ENCODE results near the gene RASSF7.

Gene RASSF7

DNA sequence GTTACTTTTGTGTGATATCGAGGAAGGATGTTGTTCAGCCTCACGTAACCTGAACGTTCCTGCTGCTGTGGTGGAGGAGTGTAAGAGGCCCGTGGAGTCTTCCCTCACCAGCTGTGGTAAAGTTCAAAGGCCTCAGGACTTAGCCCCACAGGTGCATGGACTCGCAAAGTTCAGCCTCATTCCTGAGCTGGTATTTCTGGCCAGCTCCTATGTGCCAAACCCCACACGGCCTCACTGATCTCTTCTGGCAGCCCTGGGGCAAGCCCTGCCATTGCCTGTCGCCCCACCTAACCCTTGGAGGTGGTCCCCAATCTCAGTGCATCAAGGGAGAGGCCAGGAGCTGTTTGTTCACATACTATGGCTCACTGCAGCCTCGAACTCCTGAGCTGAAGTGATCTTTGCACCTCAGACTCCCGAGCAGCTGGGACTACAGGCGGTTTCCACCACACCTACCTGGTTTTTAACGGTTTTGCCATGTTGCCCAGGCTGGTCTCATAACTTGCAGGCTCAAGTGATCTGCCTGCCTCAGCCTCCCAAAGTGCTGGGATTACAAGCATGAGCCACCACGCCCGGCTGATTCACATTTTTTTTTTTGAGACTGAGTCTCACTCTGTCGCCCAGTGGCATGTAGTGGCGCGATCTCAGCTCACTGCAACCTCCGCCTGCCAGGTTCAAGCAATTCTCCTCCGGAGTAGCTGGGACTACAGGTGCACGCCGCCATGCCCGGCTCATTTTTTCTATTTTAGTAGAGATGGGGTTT, 17.7 kb downstream of the RASSF7 start:
- peak overlapping the region; percentile 72 for H3K4me3 ChIP-seq (ENCODE audit: low read depth, low read length)

DNA sequence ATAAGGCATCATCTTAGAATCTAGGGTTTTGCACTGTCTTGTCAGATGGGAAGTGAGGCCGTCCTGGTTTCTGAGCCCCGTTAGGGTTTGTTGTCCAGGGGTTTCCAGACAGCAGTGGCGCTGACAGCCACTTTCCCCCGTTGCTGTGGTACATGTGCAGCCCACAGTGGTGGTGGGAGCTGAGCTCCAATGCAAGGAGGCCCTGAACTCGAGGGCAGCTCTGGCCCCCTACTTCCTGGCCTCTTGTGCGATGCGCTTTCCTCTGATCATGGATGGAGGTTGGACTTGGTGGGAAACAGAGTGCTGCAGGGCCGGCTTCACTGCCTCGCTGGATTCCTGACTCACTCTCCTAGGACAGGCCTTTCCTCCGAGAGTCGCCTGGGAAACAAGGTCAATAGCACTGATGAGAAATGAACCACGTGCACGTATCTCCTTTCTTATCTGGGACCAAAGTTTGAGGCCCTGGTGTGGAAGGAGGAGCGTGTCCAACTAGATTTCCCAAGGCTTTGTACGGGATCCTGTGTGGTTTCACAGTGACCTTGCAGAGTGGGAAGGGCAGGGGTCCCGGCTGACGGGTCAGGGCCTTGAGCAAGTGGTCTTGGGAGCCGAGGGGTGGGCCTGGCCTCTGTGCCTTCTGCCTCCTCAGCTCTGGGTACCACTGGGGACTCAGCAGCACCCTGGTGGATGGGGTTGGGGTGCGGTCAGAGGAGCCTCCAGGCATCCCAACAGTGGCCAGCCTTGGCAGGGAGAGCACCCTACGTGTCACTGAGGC, 19.2 kb downstream of the RASSF7 start:
- TF ChIP-seq, protein P1, sequence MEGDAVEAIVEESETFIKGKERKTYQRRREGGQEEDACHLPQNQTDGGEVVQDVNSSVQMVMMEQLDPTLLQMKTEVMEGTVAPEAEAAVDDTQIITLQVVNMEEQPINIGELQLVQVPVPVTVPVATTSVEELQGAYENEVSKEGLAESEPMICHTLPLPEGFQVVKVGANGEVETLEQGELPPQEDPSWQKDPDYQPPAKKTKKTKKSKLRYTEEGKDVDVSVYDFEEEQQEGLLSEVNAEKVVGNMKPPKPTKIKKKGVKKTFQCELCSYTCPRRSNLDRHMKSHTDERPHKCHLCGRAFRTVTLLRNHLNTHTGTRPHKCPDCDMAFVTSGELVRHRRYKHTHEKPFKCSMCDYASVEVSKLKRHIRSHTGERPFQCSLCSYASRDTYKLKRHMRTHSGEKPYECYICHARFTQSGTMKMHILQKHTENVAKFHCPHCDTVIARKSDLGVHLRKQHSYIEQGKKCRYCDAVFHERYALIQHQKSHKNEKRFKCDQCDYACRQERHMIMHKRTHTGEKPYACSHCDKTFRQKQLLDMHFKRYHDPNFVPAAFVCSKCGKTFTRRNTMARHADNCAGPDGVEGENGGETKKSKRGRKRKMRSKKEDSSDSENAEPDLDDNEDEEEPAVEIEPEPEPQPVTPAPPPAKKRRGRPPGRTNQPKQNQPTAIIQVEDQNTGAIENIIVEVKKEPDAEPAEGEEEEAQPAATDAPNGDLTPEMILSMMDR (IDR thresholded peaks at IDR 0.05; ENCODE audit: low read depth, low read length, missing control alignments), result no peak
- in situ Hi-C loops (cut with HindIII; ENCODE audit: low sequenced_read_pairs), result no loop called here
- no peak overlapping the region for H3K4me3 ChIP-seq (ENCODE audit: low read depth, low read length)
- DNase-seq (ENCODE audit: low read depth), result no peak

More for the DNA sequence above, 17.7 kb downstream of the RASSF7 start:
- no peak for DNase-seq (ENCODE audit: low read depth)
- TF ChIP-seq, protein P1 (IDR thresholded peaks at IDR 0.05; ENCODE audit: low read depth, low read length, missing control alignments), result no peak
- in situ Hi-C loops (cut with HindIII; ENCODE audit: low sequenced_read_pairs), result no loop called here

- in situ Hi-C loops (cut with HindIII; ENCODE audit: low sequenced_read_pairs), result no loop called here
- no peak for DNase-seq (ENCODE audit: low read depth)
- TF ChIP-seq, protein P1 (IDR thresholded peaks at IDR 0.05; ENCODE audit: low read depth, low read length, missing control alignments), result no peak
- no peak overlapping the region for H3K4me3 ChIP-seq (ENCODE audit: low read depth, low read length)
Measured at GRCh38 chr11:581342-581741, 20.6 kb downstream of the RASSF7 start.

- in situ Hi-C loops (cut with HindIII; ENCODE audit: low sequenced_read_pairs), result no loop called here
- H3K4me3 ChIP-seq (ENCODE audit: low read depth, low read length), result no peak overlapping the region
- TF ChIP-seq, protein P1 (IDR thresholded peaks at IDR 0.05; ENCODE audit: low read depth, low read length, missing control alignments), result no peak
- DNase-seq (ENCODE audit: low read depth), result no peak
Measured at GRCh38 chr11:581752-582151, 21.0 kb downstream of the RASSF7 start.

DNA sequence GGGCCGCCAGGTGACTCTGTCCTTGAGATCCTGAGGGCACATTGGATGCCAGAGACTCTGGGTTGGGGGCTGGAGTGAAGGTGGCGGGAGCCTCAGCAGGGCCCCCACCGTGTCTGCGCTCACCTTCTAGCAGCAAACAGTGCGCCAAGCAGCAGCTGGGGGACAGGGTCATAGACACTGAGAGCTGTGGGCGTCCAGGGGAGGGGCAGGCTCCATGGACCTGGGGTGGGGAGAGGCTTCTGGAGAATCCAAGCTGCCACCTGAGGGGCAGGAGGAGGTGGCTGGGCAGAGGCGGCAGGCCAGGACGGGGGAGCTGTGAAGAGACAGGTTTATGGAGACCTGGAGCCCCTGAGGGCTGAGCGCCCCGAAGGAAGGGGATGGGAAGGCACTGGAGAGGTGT, 23.5 kb downstream of the RASSF7 start:
- TF ChIP-seq, protein P1 (IDR thresholded peaks at IDR 0.05; ENCODE audit: low read depth, low read length, missing control alignments), result no peak
- DNase-seq (ENCODE audit: low read depth), result no peak
- no peak overlapping the region for H3K4me3 ChIP-seq (ENCODE audit: low read depth, low read length)
- in situ Hi-C loops (cut with HindIII; ENCODE audit: low sequenced_read_pairs), result no loop called here

DNA sequence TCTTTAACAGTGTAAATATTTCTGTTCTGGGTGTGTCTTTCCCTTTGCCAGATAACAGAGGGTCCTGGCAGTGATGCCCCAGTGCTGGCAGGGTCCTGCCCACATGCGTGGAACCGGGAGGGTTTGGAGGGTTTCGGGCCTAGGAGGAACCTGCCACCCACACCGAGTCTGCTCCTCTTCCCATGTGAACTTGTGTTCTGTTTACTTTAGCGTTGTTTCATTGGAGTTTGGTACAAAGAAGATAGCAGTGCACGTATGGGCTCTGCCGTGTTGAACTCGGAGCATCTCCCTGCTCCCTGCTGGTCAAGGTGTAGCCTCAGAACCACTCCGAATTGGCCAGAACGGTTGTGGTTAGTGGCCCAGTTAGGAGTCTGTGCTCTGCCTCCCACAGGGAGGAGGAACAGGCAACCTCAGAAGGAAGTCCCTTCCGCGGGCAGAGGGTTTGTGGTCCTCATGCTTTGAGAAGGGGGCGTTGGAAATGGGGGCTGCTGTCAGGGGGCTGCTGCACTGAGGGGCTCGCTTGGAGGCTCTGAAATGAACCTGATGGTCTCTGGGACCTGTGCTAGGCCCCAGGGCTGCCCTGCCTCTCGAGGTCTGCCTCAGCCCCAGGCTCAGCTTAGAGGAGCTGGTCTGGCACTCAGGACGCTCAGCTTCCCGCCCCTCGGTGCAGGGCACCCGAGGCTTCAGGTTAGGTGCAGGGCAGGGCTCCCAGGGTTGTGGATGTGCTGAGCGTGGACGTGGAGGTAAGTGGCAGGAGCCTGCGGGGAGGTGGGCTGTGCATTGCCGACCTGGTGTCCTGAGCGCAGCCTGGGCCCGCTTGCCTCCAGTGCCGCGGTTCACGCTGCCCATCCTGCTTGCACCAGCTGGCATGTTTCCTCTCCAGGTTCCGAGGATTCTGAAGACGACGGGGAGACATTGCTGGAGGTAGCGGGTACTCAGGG, 25.9 kb downstream of the RASSF7 start:
- TF ChIP-seq, protein P1 (IDR thresholded peaks at IDR 0.05; ENCODE audit: low read depth, low read length, missing control alignments), result no peak
- DNase-seq (ENCODE audit: low read depth), result no peak
- no peak overlapping the region for H3K4me3 ChIP-seq (ENCODE audit: low read depth, low read length)
- in situ Hi-C loops (cut with HindIII; ENCODE audit: low sequenced_read_pairs), result no loop called here
